ENCODE data around the gene PRKG2. TPM values are rescaled to one million over a fixed set of nuclear protein-coding genes. Genes with fewer than 3 reads are reported as not detected.

PRKG2 gene
- total RNA-seq, 1 donor from 2014 or later, result 1.2 TPM

GRCh38 chr4:81256059-81256970 lies 41.3 kb upstream of the PRKG2 start:
- no peak for DNase-seq (ENCODE audit: low read depth)
- H3K4me3 ChIP-seq (ENCODE audit: low read depth, low read length), result no peak overlapping the region
- no peak for TF ChIP-seq CTCF (conservative IDR thresholded peaks at IDR 0.05; ENCODE audit: low read depth, low read length)

- no peak overlapping the region for H3K4me3 ChIP-seq (ENCODE audit: low read depth, low read length)
- no peak for TF ChIP-seq CTCF (conservative IDR thresholded peaks at IDR 0.05; ENCODE audit: low read depth, low read length)
- DNase-seq (ENCODE audit: low read depth), result no peak
These were observed 40.5 kb upstream of the PRKG2 start for GRCh38 chr4:81255524-81255923.

GRCh38 chr4:81250430-81250829 lies 35.4 kb upstream of the PRKG2 start:
- no peak for TF ChIP-seq CTCF (conservative IDR thresholded peaks at IDR 0.05; ENCODE audit: low read depth, low read length)
- DNase-seq (ENCODE audit: low read depth), result no peak
- no peak overlapping the region for H3K4me3 ChIP-seq (ENCODE audit: low read depth, low read length)

- DNase-seq (ENCODE audit: low read depth), result no peak
- no peak overlapping the region for H3K4me3 ChIP-seq (ENCODE audit: low read depth, low read length)
- no peak for TF ChIP-seq CTCF (conservative IDR thresholded peaks at IDR 0.05; ENCODE audit: low read depth, low read length)
These were observed 30.4 kb upstream of the PRKG2 start for GRCh38 chr4:81245218-81246009.

GRCh38 chr4:81237791-81238190 lies 22.8 kb upstream of the PRKG2 start:
- DNase-seq (ENCODE audit: low read depth), result no peak
- H3K4me3 ChIP-seq (ENCODE audit: low read depth, low read length), result no peak overlapping the region
- TF ChIP-seq CTCF (conservative IDR thresholded peaks at IDR 0.05; ENCODE audit: low read depth, low read length), result no peak

GRCh38 chr4:81235982-81236749 lies 21.1 kb upstream of the PRKG2 start:
- H3K4me3 ChIP-seq (ENCODE audit: low read depth, low read length), result no peak overlapping the region
- no peak for DNase-seq (ENCODE audit: low read depth)
- TF ChIP-seq CTCF (conservative IDR thresholded peaks at IDR 0.05; ENCODE audit: low read depth, low read length), result no peak
